NCI-H1694 treated with DMSO at 0.1 percent for 48 hours (cell line): ENCODE measurements around the gene CERKL.

Source experiments
- DNase-seq: peaks from one replicate; lab custom pipeline; 2025; lab: John Stamatoyannopoulos, UW

The CERKL gene

DNA sequence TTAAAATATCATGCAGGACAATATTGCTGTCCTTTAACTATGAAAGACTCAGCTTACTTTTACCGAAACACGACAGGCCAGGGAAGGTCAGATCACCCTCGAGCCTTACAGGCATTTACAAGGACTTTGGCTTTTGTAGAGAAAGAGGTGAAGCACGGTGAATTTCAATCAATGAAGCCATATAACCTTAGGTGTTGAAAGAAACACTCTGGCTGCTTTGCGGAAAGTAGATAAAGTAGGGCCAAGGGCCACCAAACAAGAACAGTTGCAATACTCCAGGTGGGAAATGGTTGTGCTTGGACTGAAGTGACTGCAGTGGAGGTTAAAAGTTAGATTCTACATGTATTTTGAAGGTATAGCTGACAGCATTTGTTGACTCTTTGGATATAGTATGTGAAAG, 80.5 kb downstream of the CERKL start:
- no peak for DNase-seq

DNA sequence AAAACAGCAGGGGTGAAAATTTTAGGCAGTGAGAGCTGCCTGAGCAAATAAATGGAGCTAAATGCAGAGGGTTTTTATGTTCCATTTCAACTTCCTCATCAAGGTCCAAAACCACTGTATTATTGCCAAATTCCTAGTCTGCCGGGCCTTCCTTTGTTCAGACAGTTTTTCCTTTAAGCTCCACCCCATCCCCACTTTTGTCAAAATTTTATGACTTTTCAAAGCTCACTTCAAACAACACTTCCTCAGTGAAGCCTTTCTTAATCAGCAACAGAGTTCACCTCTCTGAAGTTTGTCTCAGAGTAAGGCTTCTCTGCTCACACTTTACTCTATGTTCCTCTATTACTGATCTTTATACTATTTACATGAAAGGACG, 81.3 kb downstream of the CERKL start:
- no peak for DNase-seq

DNA sequence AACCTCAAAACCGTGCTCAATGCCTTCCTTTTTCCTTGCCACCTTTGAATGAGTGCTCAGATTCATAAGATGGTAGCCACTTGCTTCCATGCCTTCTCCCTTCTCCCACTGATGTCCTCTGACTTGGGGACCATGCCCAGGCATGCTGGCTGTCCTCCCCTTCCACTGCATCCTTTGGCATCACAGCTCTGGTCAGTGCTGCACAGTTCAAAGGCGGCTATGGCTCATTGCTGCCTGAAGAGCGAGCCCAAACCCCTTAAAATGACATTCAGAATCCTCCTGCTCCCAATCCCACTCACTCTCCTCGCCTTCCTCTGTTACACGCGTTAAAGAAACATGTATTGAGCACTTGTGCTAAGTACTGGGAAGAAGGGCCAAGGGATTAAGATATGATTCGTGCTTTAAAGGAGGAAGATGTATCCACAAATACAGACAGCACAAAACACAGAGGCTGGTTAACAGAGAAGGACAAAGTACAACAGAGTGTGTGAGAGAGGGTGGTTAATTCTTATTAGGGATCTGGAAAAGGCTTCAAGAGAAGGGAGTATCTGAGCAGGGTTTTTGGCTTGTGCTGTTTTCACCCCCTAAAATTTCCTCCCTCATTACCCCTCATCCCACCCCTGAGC, 81.8 kb downstream of the CERKL start:
- no peak for DNase-seq

DNA sequence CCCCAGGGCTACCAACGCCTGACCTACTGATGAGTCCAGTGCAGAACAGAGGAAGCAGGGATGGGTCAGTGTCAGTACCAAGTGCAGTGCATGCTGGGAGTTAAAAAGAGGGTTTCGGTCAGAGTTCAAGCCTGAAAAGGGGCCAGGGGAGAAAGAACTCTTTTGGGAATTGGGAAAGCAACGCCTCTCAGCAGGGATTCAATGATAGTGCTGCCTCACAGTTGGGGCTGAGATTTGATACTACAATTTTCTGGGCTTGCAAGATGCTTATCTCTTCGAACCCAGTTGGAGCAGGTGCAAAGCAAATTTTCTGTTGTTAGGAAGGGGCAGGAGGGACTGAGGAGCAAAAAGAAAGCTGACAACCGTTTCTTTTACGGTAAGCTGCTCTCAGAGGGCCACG, 82.6 kb downstream of the CERKL start:
- DNase-seq: no peak

DNA sequence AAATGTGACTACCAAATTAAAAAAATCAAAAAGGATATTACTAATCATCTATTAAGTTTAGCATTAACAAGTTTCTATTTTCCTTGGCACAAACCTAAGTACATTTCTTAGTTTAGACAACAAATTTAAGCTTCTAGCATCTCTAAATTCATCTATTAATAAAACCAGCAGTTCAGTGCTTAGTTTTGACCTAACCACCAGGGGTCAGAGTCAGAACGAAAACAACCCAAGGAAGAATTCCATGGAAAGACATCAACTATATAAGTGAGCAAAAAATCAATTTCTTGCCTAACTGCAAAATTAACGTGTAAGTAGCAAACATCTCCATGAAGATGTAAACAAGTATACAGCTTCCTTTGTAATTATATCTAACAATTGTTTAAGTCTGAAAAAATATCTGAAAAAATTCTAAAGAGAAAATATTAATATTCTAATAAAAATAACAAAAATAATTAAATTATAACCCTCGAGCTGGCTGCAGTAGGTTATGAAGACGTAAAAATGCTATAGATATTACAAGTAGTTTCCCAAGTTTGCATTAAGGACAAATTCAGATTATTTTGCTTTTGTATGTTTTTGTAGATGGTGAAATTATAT, 83.7 kb downstream of the CERKL start:
- peak; percentile 89 for DNase-seq

DNA sequence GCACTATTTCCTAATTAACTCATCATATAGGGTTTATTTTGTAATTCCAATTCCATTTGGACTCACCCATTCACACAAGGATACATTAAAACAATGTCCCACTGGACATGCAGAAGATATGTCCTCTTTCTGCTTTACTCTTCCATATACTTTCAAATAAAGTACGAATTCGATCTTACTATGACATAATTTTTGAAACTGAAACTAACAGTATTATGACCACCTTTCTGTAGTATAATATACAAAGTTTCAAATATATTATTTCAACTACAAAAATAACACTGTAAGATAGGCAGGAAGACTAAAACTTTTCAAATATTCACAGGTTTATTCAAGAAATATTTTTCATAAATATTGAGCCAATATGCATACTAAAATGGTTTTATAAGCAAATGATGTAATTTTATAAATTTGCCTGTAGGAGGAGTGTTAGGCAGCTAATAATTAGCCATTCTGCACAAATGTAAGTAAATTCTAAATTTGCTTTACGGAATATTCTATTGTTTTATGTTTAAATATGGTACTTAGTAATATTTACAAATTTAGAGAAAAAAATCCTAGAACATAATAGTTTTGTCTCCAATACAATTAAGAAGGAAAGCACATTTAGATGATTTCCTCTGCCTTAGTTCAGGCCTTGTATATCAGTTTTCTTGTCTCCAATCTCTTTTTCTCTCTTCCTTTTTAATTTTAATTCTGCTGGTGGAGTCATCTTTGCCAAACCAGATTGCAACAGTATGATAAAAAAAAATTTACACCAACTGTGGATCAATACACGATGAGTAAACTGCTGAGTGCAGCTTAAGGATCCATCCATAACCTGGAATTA, 85.9 kb downstream of the CERKL start:
- no peak for DNase-seq

DNA sequence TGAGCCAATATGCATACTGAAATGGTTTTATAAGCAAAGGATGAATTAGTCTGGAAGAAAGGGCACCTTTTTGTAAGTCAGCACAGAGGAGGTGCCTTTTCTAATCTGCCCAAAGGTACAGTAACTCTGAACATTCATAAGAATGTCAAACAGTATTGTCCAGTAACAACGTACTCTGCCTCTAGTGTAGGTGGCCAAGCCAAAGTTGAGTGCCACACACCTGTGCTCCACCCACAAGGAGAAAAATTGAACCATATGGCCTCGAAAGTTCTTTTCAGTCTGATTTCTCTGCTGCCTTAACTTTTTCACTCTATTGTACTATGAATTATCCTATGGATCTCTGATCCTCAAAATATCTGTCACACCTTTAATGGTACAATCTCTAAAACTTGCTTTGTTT, 86.8 kb downstream of the CERKL start:
- DNase-seq: no peak

DNA sequence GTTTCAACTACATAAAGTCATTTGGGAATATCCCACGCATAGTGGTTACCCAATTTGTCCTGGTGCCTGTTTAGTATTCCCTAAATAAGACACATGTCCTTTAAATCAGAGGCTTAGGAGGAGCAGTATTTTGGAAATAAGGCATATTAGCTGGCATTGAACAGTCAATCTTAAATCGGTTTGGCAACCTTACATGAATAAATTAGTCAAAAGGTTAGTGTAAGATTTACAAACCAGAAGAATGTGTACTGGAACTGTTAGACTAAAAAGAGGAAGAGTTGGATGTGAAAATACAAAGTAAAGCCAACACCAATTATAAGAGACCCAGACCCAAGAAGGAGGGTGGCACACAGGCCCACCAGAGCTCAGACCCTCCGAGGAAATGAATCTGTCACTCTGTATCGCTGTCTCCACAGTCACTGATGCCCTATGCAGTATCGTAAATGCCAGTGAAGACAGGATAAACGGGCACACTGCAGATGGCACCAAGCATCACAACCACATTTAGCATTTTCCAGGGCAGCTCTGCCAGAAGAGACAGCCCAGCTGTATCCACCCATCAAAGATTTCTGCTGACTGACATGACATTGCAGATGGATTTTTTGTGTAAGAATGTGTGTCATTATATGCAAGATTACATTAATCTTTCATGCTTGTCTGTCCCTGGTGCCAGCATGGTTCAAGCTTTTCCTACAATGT, 90.4 kb downstream of the CERKL start:
- no peak for DNase-seq

DNA sequence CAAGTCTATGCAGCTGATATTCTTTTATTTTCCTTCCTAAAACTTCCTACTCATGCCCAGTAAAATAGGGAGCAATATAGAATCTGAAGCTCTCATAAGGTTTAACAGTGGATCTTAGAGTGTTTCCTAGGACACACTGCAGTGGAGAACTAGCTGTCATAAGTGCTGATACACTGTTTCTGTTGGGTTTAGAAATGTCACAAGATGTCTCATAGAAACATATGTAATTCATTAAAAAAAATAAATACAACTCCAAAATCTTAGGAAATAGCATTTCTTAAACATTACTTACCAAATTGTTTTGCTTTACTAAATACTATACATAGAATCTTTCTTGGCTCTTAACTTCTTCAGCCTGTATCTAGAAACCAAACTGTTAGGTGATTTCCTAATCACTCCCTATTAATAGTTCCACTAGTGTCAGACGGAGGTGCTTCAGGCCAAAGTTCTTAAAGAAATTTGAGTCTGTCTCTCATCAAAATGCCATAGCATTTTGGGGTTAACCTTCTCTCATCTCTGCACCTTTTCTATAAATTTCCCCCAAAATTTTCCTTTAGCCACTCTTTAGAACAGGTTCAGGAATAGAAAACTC, 93.7 kb downstream of the CERKL start:
- DNase-seq: no peak

DNA sequence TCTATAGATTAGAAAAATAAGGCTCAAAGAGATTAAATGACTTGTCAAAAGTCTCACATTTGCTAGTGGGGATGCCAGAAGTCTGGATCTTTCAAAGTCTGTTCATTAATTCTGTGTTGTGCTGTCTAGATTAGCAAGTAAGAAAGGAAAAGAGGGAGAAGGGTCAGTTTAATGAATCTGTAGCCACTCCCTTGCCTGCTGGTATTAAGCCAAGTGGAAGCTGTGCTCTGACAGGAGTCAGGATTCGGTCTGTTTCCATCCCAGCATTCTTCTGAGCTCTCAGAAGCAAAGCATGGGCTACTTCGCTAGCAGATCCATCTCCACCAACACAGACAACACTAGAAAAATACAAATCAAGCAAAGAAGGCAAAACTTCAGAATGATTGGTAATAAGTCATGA, 98.5 kb downstream of the CERKL start:
- no peak for DNase-seq

DNA sequence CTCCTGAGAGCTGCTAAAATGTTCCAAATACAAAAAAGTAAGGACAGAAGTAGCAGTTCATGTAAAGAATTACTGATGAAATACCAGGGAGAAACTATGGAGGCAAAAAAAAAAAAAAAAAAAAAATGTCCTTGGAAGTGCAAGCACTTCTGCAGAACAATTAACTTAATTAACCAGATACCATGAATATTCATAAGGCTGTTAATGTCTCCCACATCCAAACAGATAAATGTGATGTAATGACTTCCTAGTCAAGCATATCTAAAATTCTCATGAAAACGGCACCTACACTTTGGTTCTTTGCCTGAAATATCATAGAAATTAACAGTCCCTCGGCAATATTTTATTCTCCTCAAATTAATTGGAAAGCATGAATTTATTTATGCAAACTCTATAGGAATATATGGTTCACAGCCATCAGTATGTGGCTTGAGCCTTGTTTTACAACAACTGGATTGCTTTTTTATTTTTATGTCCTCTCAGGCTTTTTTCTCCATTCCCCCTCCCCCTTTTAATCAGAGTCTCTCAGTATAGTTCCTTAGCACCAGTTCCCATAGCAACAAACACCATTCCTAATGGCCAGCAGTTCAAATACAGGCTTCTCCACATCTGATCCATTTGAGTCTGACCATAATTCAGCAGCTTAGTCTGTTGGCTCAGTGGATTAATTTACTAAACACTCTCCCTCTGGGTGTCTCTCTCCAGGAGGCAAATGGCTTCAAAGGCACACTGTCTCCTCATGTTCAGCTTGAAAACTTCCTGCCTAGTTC, 102.7 kb downstream of the CERKL start:
- no peak for DNase-seq

DNA sequence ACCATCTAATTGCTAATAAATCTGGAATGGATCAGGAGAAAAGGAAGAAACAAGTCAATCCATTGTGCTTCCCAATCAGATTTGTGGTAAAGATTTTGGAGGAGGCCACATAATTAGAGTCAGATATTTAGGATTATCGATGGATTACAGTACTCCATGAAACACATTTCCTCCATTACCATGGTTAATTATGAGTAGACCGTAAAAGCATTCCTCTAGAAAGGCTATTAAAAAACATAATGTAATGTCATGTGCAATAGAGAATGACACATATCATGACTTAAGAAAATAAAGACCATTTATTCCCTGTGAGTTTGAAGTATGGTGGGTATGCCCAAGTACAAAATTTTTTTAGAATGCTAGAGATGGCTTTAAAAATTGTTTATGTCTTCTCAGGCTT, 103.7 kb downstream of the CERKL start:
- DNase-seq: no peak

DNA sequence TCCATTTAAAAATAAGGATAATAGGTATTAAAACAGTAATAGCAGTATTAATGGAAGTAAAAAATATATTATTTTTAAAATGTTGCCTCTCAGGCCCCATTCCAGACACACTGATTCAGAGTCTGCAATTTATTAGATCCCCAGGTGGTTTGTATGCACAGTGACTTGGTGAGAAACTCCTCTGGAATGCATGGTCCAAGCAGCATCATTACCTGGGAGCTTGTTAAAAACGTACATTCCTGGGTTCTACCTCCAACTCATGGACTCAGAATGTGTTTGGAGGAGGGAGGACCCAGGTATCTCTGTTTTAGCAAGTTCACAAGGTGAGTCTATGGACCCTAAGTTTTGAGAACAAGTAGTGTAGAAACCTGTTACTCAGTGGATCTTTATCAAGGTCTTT, 104.1 kb downstream of the CERKL start:
- no peak for DNase-seq

DNA sequence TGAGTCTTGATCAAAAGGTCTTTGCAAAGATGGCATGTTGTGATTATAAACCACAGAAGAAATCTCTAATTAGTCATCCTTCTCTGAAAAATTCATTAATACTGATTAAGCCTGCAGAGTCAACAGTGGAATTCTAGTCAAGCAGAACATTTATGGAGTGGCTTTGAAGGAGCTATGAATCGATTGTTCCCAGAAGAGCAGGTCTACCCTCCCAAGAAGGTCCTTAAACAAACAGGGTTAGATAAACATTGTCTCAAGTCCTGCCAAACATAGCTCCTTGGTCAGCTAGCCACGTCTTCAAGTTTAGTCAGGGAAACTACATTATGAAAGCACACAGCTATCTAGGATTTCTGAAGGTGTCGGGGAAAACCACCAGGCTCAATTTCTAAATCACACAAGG, 110.8 kb downstream of the CERKL start:
- no peak for DNase-seq

DNA sequence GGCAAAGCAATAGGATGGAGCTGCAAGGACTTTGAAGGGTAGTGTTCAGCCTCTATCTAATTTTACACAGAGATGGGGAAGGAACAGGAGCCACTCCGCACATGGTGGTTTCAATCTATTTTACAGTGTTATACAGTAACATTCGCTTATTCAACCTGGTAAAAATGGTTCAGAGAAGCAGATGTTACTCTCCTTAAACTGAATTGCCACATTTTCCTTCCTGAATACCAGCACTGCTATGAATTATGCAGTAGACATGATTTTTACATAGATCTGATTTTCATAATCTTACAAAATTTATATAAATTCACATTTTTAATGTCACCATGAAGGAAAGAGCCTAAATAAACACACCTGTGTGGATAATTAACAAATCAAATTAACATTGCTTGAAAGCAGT, 114.7 kb downstream of the CERKL start:
- DNase-seq: no peak

DNA sequence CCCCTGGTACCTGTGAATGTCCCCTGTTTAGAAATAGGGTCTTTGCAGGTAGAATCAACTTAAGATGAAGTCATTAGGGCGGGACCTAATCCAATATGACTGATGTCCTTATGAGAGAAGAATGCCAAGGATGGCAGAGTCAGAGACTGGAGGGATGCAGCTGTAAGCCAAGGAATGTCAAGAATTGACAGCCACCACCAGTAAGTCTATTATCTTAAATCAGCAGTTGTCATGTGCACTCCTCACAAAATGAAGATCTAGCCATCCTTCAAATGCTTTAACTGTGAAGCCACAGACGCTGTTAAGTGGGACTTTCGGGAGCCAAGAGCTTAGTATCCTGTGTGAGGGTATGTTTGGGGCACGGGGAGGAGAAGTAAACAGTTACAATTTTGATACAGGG, 116.5 kb downstream of the CERKL start:
- no peak for DNase-seq

DNA sequence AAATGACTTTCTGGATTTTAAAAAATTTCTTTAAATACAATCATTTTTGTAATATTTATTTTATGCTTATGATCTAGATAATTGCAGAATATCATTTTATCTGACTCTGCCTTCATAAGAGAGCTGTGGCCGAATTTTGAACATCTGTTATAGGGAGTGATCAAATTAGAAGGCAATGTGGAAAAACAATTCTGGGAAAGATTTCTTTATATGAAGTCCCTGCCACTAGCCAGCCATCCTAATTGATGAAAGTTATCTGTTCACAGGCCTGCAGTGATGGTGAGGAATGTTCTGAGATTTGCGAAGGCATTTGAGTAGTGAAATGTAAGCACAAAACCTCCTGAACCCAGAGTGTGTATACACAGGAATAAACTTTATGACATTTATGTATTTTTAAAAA, 120.2 kb downstream of the CERKL start:
- no peak for DNase-seq

DNA sequence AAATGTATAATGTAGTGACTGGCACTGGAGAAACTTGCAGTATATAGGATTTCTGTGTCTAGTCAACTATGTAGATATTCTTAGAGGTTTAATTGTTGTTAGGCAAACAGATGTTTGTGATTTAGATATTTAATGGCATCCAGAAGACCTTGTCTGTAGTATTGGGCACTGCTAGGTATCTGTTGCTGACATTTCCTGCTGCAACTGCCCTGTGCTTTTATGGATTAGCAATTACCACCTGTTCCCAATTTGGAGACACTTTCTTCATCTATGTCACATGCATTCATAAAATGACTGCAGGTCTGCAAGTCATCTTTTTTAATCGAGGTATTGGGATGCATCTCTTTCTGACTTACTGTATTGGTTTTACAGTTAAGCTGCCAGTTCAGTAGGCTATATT, 128.5 kb downstream of the CERKL start:
- DNase-seq: no peak

DNA sequence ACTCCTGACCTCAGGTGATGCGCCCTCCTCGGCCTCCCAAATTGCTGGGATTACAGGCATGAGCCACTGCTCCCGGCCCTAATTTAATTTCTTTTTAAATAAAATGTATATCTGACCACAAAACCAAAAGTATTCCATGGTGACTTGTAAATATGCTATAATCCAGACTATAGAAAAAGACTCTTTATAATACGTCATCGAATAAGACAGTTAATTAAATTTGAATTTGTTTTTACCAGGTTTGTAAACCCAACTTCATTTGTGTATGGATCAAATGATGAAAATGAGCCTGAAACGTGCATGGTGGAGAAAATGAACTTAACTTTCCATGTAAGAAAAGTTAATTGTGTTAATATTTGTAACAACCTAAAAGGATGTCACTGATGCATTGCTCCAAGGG, 129.8 kb downstream of the CERKL start:
- DNase-seq: no peak

DNA sequence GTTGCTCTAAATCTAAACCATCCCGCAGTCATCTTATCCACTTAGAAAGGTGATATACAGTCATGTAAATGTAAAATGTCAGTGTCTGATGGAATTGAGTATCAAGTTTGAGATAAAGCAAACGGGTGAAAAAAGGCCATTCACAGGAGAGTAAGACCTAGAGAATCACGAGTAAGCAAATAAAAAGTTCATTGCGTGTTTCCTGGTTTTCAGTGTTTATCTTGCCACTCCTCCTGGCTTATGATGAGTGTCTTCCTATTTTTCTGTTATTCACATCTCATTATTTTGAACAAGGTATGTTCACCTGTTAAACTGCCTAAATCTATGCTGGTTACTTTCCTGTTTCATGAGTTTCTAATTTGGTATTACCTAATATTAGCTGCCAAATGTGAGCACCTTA, 130.9 kb downstream of the CERKL start:
- no peak for DNase-seq

DNA sequence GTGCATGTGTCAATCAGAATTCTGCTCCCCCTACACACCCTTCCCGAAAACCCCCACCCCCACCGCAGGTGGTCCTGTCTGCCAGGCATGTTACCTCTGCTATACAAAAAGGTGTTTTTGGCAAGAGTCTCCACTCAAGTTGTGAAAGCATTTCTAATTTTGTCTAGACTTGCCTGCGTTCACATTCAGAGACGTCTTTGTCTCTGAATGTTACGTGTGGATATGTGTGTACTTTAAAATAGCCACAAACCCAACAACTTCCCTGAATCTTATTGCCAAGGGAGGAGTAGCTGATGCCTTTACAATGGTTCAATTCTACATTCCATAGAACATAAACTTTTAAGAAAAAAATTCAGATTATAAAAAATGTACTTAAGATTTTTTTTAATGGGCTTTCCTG, 133.1 kb downstream of the CERKL start:
- DNase-seq: no peak

DNA sequence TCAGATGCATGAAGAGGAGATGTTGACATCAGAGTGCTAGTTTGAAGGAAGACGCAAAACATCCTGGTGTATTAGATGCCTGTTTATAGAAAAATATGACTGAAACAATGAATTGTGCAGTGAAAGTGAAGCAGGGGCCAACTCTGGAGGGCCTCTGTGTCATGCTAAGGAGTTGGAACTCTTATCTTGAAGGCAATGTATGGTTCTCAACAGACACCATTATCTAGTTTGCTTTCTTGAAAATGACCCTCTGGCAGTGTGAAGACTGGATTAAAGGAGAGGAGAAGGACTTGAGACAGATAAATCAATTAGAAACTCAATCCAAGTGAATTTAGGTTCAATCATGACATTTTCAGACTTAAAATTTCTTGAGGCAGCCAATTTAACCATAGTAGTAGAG, 136.7 kb downstream of the CERKL start:
- no peak for DNase-seq
